ENCODE data around the gene DPH7. TPM values are rescaled to one million over a fixed set of nuclear protein-coding genes. Genes with fewer than 3 reads are reported as not detected.

DPH7 gene
- total RNA-seq, 4 donors from 2014 or later: 14.4 to 40.5 (median 29.1) TPM

DNA sequence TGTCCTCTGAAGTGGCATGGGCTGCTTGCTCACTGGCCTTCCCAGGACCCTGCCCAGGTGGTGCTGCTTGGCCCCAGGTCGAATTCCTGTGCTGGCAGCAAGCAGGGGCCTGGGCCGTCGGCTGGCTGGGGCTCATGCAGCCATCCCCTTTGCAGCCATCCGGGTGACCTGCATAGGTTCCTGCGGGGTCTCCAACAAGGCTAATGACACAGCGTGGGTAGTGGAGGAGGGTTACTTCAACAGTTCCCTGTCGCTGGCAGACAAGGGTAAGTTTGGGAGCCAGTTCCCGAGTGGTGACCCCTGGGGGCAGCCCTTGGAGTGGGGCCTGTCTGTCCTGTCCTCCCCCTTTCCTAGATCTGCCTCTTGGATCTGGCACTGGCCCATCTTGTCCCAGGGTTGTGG, 34.0 kb upstream of the DPH7 start:
- DNase-seq (ENCODE audit: low spot score) (no peak), ATAC-seq (ENCODE audit: low FRiP score) (no peak)
- TF ChIP-seq, protein P1, sequence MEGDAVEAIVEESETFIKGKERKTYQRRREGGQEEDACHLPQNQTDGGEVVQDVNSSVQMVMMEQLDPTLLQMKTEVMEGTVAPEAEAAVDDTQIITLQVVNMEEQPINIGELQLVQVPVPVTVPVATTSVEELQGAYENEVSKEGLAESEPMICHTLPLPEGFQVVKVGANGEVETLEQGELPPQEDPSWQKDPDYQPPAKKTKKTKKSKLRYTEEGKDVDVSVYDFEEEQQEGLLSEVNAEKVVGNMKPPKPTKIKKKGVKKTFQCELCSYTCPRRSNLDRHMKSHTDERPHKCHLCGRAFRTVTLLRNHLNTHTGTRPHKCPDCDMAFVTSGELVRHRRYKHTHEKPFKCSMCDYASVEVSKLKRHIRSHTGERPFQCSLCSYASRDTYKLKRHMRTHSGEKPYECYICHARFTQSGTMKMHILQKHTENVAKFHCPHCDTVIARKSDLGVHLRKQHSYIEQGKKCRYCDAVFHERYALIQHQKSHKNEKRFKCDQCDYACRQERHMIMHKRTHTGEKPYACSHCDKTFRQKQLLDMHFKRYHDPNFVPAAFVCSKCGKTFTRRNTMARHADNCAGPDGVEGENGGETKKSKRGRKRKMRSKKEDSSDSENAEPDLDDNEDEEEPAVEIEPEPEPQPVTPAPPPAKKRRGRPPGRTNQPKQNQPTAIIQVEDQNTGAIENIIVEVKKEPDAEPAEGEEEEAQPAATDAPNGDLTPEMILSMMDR (IDR thresholded peaks at IDR 0.05): no peak

DNA sequence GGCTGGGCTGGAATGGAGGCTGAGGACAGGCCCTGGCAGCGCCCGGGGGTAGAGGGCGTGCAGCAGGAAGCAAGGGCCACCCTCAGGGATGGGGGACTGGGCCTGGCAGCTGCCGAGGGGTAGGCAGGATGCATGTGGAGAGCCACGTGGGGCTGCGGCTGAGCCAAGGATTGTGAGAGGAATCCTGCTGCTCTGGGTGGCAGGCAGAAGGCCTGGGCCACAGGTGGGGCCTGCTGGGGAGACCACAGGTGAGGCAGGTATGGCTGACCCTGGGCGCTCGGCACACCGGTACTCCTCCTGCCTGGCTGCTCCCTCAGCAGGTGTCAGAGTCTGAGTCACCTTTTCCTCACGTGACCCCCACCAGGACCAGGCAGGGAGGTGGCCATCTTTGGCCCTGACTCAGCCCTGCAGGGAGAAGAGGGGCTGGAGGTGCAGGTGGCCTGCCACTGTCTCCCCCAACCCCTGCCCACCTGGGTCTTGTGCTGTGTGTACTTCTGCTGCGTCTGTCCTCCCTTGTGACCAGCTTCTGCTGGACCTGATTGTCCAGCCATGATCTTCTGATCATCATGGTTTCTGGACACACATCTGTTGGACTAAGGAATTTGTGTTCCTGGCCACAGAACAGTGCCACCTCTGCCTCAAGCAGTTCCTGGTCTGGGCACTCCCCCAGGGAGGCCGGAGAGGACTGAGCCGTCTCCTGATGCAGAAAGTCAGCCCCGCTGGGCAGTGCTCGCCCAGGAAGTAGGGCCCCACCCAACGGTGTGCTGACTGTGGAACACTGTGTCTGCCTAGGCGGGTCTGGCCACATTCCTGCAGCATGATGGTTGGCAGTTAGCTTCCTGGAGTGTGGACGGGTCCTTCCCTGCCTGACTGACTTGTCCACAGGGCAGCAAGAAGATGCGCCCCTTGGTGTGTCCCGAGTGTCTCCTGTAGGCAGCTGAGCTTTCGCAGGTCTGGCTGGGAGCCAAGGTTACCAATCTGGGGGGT, 33.2 kb upstream of the DPH7 start:
- no peak for DNase-seq (ENCODE audit: low spot score)
- ATAC-seq (ENCODE audit: low FRiP score): peak; percentile 85
- TF ChIP-seq, protein P1 (IDR thresholded peaks at IDR 0.05): no peak

DNA sequence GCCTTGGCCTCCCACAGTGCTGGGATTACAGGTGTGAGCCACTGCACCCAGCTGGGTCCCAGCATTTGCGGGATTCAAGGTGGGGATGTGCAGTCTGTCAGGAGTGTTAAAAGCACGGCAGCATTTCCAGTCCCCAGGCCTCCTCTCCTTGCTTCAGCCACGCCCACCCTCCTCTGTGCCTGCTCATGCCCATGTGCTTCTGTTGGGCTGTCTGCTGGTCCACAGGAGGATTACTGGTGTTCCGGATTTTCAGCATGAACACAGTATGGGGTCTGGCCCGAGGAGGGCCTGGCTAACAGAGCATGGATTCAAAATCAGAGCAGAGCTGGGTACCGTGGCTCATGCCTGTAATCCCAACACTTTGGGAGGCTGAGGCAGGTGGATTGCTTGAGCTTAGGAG, 32.2 kb upstream of the DPH7 start:
- ATAC-seq (ENCODE audit: low FRiP score): no peak
- TF ChIP-seq, protein P1 (IDR thresholded peaks at IDR 0.05): no peak

DNA sequence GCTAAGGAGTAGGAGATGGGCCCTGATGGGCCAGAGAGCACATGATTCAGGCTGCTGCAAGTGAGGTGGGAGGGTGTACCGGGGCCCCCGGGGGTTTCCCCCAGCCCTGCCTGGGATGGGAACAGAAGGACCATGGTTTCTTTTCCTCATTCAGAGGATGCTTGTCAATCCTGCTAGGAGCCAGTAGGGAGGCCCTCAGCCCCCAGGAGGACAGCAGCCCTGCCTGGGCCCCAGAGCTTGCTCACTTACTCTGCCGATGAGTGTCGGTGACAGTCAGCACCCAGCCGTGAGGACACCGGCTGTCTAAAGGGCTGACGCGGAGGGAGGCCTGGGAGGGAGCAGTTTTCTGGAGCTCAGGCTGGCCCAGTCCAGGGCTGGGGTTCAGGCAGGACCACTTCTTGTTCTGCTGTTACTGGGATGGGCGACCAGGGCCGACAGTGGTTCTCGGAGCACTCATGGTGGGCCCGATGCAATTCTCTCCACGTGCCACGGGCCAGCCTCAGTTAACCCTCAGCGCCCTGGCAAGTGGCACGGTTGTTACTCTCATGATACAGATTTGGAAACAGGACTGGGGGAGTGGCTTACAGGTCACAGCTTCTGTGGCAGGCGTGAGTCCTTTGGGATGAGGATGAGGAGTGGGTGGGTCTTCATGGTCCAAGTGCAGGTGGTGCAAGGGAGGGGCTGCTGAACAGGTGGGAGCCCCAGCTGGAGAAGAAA, 28.6 kb upstream of the DPH7 start:
- ATAC-seq (ENCODE audit: low FRiP score) (no peak), DNase-seq (ENCODE audit: low spot score) (no peak)
- TF ChIP-seq, protein P1 (IDR thresholded peaks at IDR 0.05): no peak

More for the DNA sequence above, 32.2 kb upstream of the DPH7 start:
- no peak for DNase-seq (ENCODE audit: low spot score)

DNA sequence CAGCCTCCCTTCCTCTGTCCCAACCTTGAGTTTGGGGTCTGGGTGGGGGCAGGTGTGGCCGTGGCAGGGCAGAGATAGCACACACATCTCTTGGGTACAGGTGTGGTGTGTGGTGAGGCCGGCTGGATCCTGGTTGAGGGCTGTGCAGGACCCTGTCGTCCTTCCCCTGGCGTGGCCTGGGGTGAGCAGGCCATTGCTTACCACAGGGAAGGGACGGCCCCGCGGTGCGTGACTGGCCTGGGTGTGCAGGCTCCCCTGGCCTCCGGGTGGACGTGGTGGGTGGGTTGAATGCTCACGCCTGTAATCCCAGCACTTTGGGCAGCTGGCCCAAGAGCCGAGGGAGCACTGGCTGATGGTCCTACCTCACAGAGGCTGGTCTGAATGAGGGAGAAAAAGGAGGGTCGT, 28.0 kb upstream of the DPH7 start:
- TF ChIP-seq, protein P1 (IDR thresholded peaks at IDR 0.05): no peak
- ATAC-seq (ENCODE audit: low FRiP score) (no peak), DNase-seq (ENCODE audit: low spot score) (no peak)

DNA sequence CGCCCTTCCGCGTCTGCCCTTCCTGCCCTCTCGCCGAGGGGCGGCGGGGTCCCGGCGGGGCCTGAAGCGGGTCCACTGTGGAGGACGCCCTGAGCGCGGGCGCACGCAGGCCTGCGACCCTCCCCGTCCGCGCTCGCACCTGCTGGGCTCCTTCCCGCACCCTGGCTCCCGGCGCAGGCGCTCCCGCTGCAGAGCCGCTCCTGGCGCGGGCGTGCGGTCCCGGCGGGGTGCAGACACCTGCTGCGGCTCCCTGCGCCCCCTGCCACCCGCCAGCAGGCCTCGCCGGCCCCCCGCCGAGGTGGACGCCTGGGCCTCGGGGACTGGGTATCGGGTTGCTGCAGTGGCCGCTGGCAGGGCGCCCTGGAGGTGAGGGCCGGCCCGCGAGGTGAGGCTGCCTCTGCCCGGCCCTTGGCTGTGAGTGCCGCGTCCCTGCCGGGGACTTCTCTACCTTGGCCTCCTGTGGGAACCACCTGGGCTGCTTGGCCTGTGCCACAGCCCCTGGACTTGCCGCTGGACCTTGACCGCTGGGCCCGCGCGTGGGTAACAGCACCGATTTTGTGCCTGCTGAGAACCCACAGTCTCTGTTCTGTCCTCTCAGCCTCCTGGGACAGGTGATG, 27.4 kb upstream of the DPH7 start:
- DNase-seq (ENCODE audit: low spot score) (no peak), ATAC-seq (ENCODE audit: low FRiP score) (peak; percentile 4)
- TF ChIP-seq, protein P1 (IDR thresholded peaks at IDR 0.05): no peak
